ENCODE results near the gene CCDC141.
"Not testable (repeated sequence)": the region's sequence is repeated elsewhere in the genome, so short reads cannot be mapped to it uniquely, and the experiment has no call there.

DNA sequence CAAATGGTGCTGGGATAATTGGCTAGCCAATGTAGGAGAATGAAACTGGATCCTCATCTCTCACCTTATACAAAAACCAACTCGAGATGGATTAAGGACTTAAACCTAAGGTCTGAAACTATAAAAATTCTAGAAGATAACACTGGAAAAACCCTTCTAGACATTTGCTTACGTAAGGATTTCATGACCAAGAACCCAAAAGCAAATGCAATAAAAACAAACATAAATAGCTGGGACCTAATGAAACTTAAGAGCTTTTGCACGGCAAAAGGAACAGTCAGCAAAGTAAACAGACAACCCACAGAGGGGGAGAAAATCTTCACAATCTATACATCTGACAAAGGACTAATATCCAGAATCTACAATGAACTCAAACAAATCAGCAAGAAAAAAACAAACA lies 35.7 kb downstream of the CCDC141 start:
- TF ChIP-seq, protein P1, sequence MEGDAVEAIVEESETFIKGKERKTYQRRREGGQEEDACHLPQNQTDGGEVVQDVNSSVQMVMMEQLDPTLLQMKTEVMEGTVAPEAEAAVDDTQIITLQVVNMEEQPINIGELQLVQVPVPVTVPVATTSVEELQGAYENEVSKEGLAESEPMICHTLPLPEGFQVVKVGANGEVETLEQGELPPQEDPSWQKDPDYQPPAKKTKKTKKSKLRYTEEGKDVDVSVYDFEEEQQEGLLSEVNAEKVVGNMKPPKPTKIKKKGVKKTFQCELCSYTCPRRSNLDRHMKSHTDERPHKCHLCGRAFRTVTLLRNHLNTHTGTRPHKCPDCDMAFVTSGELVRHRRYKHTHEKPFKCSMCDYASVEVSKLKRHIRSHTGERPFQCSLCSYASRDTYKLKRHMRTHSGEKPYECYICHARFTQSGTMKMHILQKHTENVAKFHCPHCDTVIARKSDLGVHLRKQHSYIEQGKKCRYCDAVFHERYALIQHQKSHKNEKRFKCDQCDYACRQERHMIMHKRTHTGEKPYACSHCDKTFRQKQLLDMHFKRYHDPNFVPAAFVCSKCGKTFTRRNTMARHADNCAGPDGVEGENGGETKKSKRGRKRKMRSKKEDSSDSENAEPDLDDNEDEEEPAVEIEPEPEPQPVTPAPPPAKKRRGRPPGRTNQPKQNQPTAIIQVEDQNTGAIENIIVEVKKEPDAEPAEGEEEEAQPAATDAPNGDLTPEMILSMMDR (IDR thresholded peaks at IDR 0.05), result not testable (repeated sequence)
- not testable (repeated sequence) for TF ChIP-seq POLR2A (IDR thresholded peaks at IDR 0.05)
